ENCODE data around the gene STARD5. TPM values are rescaled to one million over a fixed set of nuclear protein-coding genes. Genes with fewer than 3 reads are reported as not detected.

The STARD5 gene
- total and polyA plus RNA-seq, 2 of the 8 experiments (the other 6 are each of a cell fraction or from before 2014, with no cell fraction given) = 5.5 to 10.4 TPM

- TF ChIP-seq, protein P1, sequence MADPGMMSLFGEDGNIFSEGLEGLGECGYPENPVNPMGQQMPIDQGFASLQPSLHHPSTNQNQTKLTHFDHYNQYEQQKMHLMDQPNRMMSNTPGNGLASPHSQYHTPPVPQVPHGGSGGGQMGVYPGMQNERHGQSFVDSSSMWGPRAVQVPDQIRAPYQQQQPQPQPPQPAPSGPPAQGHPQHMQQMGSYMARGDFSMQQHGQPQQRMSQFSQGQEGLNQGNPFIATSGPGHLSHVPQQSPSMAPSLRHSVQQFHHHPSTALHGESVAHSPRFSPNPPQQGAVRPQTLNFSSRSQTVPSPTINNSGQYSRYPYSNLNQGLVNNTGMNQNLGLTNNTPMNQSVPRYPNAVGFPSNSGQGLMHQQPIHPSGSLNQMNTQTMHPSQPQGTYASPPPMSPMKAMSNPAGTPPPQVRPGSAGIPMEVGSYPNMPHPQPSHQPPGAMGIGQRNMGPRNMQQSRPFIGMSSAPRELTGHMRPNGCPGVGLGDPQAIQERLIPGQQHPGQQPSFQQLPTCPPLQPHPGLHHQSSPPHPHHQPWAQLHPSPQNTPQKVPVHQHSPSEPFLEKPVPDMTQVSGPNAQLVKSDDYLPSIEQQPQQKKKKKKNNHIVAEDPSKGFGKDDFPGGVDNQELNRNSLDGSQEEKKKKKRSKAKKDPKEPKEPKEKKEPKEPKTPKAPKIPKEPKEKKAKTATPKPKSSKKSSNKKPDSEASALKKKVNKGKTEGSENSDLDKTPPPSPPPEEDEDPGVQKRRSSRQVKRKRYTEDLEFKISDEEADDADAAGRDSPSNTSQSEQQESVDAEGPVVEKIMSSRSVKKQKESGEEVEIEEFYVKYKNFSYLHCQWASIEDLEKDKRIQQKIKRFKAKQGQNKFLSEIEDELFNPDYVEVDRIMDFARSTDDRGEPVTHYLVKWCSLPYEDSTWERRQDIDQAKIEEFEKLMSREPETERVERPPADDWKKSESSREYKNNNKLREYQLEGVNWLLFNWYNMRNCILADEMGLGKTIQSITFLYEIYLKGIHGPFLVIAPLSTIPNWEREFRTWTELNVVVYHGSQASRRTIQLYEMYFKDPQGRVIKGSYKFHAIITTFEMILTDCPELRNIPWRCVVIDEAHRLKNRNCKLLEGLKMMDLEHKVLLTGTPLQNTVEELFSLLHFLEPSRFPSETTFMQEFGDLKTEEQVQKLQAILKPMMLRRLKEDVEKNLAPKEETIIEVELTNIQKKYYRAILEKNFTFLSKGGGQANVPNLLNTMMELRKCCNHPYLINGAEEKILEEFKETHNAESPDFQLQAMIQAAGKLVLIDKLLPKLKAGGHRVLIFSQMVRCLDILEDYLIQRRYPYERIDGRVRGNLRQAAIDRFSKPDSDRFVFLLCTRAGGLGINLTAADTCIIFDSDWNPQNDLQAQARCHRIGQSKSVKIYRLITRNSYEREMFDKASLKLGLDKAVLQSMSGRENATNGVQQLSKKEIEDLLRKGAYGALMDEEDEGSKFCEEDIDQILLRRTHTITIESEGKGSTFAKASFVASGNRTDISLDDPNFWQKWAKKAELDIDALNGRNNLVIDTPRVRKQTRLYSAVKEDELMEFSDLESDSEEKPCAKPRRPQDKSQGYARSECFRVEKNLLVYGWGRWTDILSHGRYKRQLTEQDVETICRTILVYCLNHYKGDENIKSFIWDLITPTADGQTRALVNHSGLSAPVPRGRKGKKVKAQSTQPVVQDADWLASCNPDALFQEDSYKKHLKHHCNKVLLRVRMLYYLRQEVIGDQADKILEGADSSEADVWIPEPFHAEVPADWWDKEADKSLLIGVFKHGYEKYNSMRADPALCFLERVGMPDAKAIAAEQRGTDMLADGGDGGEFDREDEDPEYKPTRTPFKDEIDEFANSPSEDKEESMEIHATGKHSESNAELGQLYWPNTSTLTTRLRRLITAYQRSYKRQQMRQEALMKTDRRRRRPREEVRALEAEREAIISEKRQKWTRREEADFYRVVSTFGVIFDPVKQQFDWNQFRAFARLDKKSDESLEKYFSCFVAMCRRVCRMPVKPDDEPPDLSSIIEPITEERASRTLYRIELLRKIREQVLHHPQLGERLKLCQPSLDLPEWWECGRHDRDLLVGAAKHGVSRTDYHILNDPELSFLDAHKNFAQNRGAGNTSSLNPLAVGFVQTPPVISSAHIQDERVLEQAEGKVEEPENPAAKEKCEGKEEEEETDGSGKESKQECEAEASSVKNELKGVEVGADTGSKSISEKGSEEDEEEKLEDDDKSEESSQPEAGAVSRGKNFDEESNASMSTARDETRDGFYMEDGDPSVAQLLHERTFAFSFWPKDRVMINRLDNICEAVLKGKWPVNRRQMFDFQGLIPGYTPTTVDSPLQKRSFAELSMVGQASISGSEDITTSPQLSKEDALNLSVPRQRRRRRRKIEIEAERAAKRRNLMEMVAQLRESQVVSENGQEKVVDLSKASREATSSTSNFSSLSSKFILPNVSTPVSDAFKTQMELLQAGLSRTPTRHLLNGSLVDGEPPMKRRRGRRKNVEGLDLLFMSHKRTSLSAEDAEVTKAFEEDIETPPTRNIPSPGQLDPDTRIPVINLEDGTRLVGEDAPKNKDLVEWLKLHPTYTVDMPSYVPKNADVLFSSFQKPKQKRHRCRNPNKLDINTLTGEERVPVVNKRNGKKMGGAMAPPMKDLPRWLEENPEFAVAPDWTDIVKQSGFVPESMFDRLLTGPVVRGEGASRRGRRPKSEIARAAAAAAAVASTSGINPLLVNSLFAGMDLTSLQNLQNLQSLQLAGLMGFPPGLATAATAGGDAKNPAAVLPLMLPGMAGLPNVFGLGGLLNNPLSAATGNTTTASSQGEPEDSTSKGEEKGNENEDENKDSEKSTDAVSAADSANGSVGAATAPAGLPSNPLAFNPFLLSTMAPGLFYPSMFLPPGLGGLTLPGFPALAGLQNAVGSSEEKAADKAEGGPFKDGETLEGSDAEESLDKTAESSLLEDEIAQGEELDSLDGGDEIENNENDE (IDR thresholded peaks at IDR 0.05; ENCODE audit: insufficient replicate concordance, low read length) = no peak
- TF ChIP-seq RFX5 (IDR thresholded peaks at IDR 0.05; ENCODE audit: borderline replicate concordance, low read depth, low read length) (no peak), NANOG (IDR thresholded peaks at IDR 0.05; ENCODE audit: insufficient read depth, low read depth, low read length, poor library complexity, severe bottlenecking) (no peak)
Observed at GRCh38 chr15:81351651-81352050, 27.7 kb upstream of the STARD5 start (continued).

Data from H1 (cell line).